Measurements from ENCODE around the gene DNAAF2.

The DNAAF2 gene

DNA sequence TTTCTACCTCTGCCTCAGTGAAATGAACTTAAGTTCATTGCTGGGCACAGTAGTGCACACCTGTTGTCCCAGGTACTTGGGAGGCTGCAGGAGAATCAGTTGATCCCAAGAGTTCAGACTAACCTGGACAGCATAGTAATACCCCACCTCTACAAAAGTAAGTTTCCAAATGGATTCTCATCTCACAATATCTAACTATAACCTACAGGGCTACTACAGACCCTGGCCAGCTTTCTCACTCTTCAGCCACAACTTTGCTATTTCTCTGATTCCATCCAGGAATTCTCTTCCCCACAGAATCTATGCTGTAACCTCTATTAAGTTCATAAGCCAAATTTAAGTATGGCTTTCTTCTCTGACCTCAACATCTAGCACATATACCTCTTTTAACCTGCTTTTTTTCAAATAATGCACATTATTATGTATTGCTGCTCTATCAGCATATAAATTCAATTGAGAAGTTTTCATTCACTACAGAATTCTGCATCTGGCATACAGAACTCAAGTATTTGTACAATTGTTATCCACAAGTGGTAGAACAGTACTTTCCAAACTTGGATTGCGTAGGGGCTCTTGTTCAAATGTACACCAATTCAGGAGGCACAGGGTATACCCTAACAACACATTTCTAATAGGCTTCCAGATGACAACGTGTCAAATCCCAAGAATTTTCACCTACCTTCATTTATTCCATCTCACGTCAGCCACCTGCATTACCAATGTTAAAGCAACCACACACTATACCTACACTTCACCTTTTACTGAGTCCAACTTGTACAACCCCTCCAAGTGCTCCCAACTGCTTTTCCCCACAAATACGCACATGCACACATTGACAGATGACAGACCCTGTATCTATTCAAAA is 52.7 kb downstream of the DNAAF2 start:
- no peak for DNase-seq

DNA sequence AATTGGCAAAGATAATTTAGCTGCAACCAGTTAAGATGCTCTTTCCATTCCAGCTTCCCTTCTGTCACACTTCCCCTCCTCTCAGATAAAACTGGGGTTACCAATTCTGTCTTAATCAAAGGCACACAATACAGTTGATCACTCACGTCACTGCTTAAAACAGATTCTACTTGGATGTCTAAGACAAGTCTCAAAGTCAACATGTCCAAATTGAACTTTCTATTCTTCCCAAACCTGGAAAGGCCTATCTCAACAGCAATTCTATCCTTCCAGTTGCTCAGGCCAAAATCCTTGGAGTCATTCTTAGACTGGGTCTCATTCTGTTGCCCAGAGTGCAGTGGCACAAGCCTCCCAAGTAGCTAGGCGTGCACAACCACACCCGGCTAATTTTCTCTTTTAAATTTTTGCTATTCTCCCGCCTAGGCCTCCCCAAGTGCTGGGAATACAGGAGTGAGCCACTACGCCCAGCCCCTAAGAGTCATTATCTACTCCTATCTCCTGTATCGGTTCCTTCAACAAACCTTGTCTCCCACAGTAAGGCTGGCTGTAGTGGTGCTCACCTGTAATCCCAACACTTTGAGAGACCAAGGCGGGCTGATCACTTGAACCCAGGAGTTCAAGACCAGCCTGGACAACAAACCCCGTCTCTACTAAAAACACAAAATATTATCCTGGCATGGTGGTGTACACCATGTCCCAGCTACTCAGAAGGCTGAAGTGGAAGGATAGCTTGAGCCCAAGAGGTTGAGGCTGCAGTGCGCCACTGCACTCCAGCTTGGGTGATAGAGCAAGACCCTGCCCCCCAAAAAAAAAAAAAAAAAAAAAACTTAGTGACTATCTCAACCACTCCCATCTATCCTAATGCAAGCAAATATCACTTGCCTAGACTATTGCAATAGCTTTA is 53.6 kb downstream of the DNAAF2 start:
- no peak for DNase-seq

DNA sequence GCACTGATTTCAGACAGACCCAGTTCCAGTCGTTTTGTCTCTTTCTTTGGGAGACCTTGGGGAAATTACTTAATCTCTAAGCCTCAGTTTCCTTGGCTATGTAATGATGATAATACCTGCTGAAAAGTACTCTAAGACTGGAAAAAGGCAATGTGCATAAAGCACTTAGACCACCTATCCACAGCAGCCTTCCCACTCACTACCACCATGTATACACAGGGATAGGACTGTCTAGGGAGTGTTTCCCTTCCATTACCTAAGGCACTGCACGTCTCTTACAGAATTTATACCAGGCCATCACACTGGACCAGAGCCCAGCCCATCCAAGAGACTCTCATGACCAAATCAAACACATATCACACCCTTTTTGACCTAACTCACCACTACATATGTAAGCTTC is 55.2 kb downstream of the DNAAF2 start:
- no peak for DNase-seq

DNA sequence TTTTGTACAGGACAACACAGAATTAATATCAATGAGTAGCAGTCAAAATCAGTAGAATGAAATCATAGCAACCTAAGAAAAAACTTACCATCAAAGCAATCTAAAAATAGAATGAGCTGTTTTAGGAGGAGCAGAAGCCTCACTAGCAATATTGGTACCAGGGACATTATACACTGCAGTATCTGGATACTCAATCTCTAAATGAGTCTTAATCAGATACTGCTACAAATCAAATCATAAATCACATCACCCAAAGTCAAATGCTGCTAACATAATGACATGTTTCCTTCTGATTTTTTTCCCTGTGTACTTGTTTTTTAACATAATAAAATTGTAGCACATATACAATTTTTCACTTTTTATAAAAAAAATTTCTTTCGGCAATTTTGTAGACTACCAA is 56.9 kb downstream of the DNAAF2 start:
- DNase-seq: no peak
